NCI-H2196 (cell line): ENCODE data around the gene ATIC.

Experiments
- DNase-seq: peaks from one replicate; lab custom pipeline; 2025; ENCODE audit not compliant: unreplicated experiment; lab: John Stamatoyannopoulos, UW

Gene ATIC

GRCh38 chr2:215374642-215375466 lies 63.0 kb downstream of the ATIC start:
- no peak for DNase-seq

- DNase-seq, result no peak
Measured at GRCh38 chr2:215375467-215375830, 63.6 kb downstream of the ATIC start.

GRCh38 chr2:215376103-215376780 lies 64.4 kb downstream of the ATIC start:
- DNase-seq, result no peak

GRCh38 chr2:215377283-215377682 lies 65.4 kb downstream of the ATIC start:
- DNase-seq, result no peak

- no peak for DNase-seq
Measured at GRCh38 chr2:215378045-215378444, 66.2 kb downstream of the ATIC start.

- no peak for DNase-seq
Measured at GRCh38 chr2:215379039-215379438, 67.2 kb downstream of the ATIC start.

- no peak for DNase-seq
Measured at GRCh38 chr2:215379948-215380347, 68.1 kb downstream of the ATIC start.

GRCh38 chr2:215380699-215381098 lies 68.8 kb downstream of the ATIC start:
- DNase-seq, result no peak

- DNase-seq, result no peak
Measured at GRCh38 chr2:215382011-215382410, 70.2 kb downstream of the ATIC start.

GRCh38 chr2:215382480-215382879 lies 70.6 kb downstream of the ATIC start:
- no peak for DNase-seq

GRCh38 chr2:215383652-215384279 lies 71.9 kb downstream of the ATIC start:
- DNase-seq, result no peak

- no peak for DNase-seq
Measured at GRCh38 chr2:215384710-215385109, 72.9 kb downstream of the ATIC start.

GRCh38 chr2:215386566-215386965 lies 74.7 kb downstream of the ATIC start:
- DNase-seq, result no peak

GRCh38 chr2:215388002-215388728 lies 76.3 kb downstream of the ATIC start:
- DNase-seq, result no peak

- no peak for DNase-seq
Measured at GRCh38 chr2:215390550-215390913, 78.7 kb downstream of the ATIC start.

GRCh38 chr2:215391531-215391930 lies 79.7 kb downstream of the ATIC start:
- DNase-seq, result no peak

GRCh38 chr2:215392164-215392563 lies 80.3 kb downstream of the ATIC start:
- DNase-seq, result no peak

GRCh38 chr2:215392687-215393270 lies 80.9 kb downstream of the ATIC start:
- no peak for DNase-seq

GRCh38 chr2:215394102-215394805 lies 82.4 kb downstream of the ATIC start:
- DNase-seq, result no peak

GRCh38 chr2:215395687-215396460 lies 84.0 kb downstream of the ATIC start:
- DNase-seq, result no peak
